Measurements from ENCODE around the gene SPTBN5.
A peak's percentile ranks its signal among the peaks of the same experiment; 100 is the strongest.

The SPTBN5 gene

DNA sequence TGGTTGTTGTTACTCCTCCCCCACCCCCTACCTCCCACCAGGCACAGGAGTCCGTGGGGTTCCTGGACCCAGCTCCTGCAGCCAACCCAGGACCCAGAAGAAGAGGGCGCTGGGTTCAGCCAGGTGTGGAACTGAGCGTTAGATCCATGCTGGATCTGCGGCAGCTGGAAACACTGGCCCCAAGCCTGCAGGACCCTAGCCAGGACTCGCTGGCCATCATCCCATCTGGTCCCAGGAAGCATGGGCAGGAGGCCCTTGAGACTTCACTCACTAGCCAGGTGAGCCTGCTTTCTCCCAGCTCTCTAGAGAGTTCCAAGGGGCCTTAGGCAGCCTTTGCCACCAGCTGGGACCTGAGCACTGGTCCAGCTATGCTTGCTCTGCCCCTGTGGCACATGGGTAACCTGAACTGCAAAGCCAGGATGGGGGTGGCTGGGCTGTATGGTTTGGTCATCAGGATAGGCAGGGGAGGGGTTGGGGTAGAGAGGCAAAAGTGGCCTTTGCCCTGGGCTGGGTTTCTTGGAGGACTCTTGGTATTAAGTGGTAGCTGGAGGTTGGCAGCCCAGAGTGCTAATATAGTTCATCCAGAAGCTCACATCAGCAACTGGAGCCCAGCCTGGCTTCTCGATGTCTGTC is 72.9 kb downstream of the SPTBN5 start:
- DNase-seq: no peak

DNA sequence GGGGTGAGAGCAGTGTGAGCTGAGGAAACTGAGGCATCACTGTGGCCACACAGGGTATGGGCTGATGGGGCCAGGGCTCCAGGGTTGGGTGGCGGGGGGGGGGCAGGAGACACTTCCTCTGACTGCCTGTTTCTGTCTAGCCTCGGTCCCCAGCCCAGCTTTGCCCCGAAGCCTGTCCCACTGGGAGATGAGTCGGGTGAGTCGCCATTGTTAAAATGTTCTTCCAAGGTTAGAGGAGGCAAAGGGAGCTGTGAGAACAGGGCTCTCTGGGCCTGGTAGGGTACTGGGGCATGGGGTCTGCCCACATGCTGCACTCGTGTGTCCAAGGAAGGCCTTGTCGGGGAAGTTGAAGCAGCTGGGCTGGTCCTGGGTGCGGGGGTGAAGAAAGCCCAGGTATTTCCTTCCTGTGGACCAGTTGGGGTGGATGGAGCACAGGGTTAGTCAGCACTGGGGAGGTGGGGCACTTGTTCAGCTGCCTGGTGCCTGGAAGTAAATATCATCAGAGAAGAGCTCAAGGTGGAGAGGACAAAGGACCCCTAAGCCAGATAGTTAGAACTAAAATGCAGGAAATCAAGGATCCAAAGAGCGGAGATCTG is 74.3 kb downstream of the SPTBN5 start:
- no peak for DNase-seq

DNA sequence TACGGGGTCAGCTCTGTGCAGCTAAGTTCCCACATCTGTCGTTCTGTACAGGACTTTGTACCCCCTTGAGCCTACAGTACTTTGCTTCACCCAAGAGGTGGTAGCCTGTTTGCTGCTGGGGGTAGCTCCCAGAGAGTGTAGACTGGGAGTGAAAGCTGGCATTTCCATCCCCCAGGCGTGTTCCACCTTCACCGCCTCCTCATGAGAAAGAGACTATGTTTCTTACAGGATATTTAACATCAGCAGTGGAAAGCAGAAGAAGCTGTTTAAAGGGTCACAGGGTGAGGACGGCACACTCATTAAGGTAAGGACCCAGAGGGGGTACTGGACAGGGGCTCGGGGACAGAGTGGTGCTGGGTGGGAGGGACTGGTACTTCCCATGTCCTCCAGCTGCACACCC is 76.1 kb downstream of the SPTBN5 start:
- DNase-seq: no peak

DNA sequence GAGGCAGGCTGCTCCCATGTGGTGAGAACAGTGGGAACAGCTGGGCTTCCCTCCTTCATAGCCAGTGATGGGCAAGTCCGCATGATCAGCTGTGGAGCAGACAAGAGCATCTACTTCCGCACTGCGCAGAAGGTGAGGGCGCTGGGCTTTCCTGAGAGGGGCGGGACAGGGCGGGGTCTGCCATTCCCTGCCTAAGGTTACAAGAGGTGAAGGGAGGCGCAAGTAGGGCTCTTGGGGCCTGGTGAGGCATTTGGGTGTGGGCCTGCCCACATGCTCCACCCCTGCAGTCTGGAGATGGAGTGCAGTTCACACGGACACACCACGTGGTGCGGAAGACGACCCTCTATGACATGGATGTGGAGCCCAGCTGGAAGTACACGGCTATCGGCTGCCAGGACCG is 76.5 kb downstream of the SPTBN5 start:
- DNase-seq: no peak

DNA sequence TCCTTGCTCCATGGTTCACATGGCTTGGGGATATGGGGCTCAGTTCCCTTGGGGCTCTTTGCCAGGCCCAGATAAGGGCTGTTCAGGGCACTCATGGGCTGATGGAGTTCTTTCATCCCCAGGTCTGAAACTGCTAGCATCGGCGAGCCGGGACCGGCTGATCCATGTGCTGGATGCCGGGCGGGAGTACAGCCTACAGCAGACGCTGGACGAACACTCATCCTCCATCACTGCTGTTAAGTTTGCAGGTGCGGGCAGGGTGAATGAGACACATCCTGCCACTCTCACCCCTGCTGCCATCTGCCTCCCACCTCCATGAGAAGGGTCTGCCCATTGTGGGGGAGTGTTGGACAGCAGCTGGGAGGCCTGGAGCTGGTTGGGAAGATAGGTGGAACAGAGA is 77.1 kb downstream of the SPTBN5 start:
- no peak for DNase-seq

DNA sequence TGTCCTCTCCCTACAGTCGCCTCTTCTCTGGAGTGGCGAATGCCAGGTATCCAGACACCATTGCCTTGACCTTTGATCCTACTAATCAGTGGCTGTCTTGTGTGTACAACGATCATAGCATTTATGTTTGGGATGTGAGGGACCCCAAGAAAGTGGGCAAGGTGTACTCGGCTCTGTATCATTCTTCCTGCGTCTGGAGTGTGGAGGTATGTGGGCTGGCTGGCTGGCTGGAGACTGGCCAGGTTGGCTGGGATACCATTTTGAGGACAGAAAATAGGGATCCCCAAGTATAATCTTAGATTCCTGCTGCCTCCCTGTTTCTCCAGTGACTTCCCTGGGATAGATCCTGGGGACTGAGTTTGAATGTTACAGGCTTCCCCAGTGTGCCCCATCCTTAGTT is 79.3 kb downstream of the SPTBN5 start:
- no peak for DNase-seq

DNA sequence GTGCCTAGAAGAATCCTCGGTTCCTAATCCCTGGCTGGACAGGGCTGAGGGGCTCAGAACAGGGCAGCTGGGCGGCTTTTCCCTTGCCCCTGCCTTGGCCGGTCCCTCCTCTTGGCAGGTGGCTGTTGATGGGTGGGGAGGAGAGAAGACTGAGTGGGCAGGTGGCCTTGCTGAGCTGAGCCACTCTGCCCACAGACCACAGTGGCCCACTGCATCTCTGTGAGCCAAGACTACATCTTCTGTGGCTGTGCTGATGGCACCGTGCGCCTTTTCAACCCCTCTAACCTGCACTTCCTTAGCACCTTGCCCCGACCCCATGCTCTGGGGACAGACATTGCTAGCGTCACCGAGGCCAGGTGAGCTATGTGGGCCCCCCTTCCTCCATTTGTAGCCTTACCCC is 80.4 kb downstream of the SPTBN5 start:
- no peak for DNase-seq

DNA sequence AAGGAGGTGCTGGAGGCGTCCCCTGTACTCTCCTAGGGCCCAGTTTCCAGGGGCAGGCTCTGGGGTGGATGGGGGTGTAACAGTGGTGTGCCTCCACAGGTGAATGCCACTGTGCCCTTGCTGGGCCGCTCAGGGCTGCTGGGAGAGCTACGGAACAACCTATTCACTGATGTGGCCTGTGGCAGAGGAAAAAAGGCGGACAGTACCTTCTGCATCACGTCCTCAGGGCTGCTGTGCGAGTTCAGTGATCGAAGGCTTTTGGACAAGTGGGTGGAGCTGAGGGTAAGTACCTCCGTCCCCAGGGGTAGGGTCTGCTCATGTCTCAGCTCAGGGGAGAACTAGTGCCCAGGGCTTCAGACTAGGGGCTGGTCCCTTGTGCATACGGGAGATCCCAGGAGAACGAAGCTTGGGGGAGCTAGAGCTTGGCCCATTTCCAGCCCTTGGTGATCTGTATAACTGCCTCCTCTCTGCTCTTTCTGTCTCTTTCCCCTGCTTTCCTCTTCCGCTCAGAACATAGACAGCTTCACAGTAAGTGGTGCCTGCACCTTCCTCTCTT is 81.0 kb downstream of the SPTBN5 start:
- DNase-seq: no peak

DNA sequence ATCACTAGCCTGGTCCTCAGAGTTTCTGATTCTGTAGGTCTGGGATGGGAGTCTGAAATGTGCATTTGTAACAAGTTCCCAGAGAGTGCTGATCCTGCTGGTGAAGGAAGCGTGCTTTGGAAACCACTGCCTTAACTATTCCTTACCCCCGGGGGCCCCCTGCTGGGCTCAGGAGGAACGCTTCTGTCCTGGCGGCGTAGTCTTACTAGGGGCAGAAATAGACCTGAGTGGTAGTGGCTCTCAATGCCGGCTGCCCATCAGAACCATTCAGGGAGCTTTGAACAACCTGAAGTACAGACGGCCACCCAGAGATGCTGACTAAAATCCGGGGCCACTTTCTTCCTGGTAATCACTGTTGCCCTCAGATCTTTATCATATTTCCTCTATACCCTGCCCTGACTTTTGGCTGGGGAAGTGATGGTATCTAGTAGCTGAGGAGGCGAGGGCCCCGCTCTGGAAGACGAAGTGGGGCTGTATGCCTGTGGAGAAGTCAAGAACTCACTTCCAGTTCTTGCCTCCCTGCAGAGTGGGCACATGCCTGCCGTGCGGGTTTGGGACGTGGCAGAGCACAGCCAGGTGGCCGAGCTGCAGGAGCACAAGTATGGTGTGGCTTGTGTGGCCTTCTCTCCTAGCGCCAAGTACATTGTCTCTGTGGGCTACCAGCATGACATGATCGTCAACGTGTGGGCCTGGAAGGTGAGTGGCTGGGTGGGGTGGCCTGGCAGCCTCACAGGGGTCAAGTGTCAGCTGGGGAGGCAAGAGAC is 82.2 kb downstream of the SPTBN5 start:
- DNase-seq: peak; percentile 18

DNA sequence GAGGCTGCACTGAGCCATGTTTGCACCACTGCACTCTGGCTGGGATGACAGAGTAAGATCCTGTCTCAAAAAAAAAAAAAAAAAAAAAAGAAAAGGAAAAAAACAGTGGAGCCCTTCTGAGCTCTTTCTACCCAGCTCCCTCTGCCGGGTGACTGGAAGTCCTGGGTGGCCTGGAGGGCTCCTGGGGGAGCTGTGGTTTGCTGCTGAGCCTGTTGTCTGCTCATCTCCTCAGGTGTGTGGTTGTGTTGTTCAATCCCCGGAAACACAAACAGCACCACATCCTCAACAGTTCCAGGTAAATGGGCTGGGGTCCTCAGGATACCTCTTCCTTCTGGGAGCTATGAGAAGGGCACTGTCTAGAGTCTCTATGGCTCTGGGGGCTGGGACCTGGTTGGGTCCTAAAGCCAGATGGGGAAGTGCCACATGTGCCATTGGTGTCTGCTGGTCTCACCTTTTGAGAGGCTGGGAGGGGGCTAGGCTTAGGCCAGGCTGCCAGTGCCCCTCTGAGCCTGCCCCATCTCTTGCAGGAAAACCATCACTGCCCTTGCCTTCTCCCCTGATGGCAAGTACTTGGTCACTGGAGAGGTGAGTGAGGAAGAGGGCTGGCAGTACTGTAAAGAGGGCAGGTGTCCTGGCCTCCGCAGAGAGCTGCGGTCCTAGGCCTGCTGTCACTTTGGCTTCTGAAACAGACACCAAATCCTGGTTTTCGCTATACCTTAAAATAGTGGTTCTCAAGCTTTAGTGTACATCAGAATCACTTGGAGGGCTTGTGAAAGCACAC is 83.0 kb downstream of the SPTBN5 start:
- DNase-seq: no peak

DNA sequence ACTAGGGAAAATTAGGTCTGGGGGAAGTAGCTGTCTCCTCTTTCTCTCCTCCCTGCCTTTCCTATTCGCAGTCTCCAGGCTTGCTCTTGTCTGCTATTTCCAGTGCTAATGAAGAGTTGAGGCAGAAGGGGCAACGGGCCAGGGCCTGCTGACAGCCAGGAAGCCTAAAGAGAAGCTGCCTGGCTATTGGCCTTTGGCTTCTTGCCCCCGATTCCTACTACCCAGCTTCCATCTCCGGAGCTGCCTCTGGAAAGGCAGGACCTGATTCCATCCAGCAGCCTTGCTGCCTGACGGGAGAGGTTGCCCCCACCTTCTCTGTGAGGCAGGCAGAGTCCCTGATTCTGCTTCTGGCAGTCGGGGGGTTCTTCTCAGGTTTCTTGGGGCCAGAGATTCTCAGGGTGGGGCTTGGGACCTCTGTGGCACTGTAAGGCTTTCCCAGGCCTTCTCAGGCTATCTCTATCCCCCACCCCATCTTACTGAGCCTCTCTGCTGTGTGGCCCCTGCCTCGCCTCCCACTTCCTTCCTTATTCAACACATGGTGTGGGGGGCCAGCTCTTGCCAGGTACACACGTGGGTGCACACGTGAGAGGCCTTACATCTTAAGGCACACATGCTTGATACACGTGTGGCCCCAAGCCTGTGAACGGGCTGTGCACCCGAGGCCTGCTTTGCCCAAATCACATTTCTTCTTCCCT is 84.2 kb downstream of the SPTBN5 start:
- DNase-seq: no peak

DNA sequence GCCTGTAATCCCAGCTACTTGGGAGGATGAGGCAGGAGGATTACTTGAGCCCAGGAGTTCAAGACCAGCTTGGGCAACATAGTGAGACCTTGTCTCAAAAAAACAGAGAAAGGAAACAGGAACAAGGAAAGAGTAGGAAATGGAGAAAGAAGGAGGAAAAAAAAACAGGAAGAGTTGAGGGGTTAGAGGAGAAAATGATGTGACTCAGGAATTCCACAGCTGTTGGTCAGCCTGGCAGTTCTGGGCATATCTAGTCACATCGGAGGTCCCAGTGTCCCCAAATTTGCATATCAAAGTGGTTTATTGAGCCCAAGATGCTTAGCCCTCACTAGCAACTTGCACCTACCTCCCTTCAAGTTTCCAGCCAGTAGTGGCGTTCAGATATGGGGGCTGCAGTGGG is 84.7 kb downstream of the SPTBN5 start:
- DNase-seq: no peak

DNA sequence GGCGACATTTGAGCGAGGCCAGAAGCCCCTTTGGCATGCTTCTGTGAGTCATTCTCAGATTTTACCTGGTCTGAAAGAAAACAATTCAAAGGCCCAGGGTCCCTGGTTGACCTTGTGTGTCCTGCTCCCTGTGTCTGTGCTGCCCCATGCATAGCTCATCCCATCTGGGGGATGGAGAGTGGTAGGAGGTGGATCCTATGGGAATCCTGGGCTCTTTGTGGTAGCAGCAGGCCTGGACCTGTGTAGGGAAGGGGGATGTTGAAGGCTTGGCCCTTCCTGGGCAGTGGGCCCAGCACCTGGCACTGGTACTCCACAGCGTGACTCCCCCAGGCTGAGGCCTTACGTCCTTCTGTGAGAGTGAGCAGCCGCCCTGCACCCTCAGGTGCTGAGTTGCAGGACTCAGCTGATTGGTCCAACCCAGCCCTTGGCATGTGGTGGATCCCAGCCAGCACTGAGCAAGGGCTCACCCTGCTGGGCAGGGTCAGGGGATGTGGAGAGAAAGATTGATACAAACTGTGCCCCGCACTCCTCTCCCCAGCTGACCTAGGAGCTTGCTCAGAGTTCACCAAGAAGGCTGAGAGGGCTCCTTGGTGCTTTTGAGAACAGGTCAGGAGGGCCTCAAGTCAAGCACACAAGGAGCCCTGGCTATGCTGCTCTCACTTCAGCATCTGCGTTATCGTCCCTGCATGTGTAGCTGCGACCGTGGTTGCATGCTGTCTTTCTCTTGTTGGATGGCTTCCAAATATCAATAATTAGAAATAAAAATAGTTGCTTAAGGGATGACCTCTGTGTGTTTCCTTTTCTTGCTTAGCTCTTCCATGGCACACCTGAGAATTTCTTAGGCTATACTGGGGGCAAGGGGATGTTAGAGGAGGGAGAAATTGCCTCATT is 87.3 kb downstream of the SPTBN5 start:
- DNase-seq: no peak

DNA sequence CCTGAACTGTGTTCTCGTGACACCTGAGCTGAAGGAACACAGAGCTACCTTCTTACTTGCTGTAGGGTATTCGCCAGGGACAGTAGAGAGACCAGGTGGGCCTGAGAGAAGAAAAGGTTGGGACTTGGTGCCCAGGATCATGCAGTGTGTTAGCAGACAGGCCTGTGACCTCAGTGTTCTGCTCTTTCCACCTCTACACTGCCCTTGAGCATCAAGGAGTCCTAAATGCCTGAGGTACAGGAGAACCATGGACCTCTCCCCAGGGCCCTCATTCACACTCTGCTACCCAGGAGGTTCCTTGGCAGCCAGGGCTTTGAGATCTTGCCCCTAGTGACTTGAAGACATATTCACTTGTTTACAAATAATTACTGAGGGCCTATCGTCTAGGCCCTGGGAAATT is 88.1 kb downstream of the SPTBN5 start:
- no peak for DNase-seq

DNA sequence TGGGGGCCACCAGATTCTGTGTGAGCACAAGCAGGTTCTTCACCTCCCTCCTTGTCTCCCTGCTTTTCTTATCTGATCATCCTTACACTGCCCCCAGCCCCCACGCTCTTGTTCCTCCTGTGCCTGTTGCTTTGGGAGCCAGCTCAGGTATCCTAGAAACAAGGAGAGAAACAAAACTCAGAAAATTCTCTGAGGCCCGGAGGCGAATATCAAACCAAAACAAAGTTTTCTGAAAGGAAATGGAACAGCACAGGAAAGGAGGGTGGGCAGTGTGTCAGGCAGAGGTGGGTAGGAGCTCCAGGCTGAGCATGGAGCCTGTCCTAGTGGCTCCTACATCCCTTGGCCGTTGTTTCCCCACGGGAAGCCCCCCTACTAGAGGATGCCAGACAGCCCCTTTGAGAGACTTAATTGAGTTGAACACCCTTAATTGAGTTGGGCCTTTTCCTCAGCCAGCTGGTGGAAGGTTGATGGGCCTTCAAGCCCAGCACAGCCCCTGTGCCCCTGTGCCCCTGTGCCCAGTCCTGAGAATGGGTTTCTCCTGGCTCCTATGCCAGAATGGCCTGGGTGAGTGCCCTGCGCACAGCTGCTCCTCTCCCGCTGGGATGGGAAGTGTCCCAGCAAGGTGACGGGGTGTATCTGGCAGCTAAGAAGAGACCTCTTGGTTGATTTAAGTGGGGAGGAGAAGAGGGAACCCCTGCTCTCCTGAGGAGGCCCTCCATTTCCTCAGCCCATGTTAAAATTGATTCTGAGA is 88.8 kb downstream of the SPTBN5 start:
- no peak for DNase-seq

DNA sequence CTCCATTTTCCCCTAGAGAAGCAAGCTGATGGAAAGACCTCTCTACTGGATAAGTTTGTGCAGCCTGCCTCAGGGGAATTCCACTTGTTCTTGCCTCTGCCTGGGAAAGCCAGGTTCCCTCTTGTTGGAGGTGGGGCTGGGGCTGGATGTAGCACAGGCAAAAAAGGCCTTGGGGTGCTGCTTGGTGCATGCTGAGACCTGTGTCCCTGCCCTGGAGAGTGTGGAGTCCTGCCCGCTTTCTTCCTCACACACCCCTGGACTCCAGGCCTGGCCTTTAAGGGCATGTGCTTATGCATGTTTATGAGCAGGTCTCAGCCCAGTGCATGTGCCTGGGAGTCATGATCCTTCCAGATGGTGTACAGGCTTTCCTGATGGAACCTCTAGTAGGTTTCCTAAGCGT is 89.5 kb downstream of the SPTBN5 start:
- DNase-seq: no peak

DNA sequence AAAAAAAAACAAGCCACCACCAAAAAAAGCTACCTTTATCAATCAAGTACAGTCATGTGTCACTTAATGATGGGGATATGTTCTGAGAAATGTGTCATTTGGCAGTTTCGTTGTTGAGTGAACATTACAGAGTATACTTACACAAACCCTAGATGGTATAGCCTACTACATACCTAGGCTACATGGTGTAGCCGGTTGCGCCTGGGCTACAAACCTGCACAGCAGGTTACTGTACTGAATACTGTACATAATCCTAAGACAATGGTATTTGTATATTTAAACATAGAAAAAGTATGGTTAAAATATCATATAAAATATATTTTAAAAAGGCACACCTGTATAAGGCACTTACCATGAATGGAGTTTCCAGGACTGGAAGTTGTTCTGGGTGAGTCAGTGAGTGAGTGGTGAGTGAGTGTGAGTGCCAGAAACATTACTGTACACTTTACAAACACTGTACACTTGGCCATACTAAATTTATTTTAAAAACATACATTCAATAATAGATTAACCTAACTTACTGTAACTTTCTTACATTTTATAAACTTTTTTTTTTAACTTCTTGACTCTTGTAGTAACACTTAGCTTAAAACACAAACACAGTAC is 91.9 kb downstream of the SPTBN5 start:
- DNase-seq: no peak

DNA sequence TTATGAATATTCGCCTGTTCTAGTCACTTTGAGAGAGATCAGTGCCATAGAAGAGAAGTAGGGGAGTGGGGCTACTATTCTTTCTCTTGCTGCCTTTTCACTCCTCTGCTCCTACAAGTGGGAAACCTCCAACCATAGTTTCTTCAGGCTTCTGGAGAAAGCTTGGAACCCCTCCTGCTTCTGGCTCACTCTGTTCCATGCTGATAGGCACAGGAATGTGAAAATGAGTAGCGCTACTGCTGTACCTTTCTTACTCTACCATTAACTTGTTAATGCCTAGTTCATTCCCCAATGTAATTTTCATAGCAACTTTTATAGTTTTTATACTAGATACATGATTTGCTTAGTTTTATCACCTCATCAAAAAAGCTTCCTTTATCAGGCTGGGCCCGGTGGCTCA is 92.7 kb downstream of the SPTBN5 start:
- no peak for DNase-seq

DNA sequence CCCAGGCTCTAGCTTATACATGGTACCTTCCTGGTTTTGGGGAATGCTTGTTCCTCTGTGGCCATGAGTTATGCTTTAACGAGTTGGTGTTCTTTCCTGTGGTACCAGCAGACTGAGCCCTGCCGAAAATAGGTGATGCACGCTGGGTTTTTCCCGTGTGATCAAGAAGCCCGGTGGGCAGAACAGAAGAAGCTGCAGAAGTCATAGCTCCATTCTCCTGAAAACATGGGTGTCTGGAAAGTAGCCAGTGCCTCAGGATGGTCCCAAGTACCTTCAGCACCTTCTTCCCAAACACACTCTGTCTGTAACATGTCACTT is 94.4 kb downstream of the SPTBN5 start:
- no peak for DNase-seq

DNA sequence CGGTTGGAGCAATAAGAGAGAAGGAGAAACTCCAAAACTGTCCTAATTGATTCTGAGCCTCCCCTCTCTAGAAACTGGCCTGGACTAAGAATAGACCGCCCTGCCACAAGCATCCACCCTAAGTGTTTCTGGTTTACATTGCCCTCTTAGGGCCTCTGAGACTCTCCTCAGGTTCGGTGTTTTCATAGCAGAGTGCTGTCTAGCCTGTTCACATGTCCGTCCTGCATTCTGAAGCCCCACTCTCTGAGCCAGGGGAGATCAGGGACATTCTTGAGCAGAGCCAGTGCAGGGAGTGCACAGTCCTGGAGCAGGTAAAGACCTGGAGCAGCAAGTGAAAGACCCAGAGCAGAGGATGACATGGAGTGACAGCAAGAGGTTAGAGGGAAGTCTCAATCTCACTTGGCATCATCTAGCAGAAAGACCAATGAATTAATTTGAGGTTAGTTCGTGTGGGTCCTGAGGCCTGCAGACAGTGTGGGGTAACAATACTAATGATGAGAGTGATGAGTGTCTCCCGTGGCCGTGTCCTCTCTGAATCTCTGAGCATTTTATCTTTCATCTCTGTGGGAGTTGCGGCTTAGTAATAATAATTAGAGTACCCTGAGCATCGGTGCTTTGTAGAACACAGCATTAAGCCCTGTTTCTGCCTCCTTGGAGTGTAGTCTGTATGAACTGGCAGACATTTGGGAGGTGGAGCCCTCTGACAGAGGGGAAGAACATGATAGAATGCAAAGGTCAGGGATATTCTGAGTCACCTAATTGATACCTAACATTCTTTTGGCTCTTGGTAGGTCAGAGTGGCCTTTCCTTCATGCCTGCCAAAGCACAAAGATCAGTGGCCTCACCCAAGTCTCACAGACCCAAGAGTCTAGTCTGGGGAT is 95.0 kb downstream of the SPTBN5 start:
- DNase-seq: no peak
